NT2/D1 (cell line): ENCODE data around the gene SNIP1.
"Not testable (repeated sequence)": the region's sequence is repeated elsewhere in the genome, so short reads cannot be mapped to it uniquely, and the experiment has no call there.

ENCODE experiments used
- DNase-seq: peaks from one replicate; pipeline ENCODE4 v3.0.0-alpha.2; 2011; ENCODE audit warnings: low read depth, low spot score
- H3K27me3 ChIP-seq: 2 replicates; pipeline ENCODE4 v1.6.0; 2011; ENCODE audit warnings: mild to moderate bottlenecking; ENCODE audit not compliant: insufficient read length, insufficient read depth
- H3K36me3 ChIP-seq: 2 replicates; pipeline ENCODE4 v1.6.1; 2011; ENCODE audit warnings: mild to moderate bottlenecking, low read length, mixed read lengths; ENCODE audit not compliant: insufficient read depth, insufficient read length
- H3K4me1 ChIP-seq: 2 replicates; pipeline ENCODE4 v1.5.1; 2011; ENCODE audit not compliant: insufficient read depth, insufficient read length
- H3K4me3 ChIP-seq: 2 replicates; pipeline ENCODE4 v1.5.1; 2011; ENCODE audit warnings: low read depth; ENCODE audit not compliant: insufficient read length
- H3K9ac ChIP-seq: 2 replicates; pipeline ENCODE4 v1.6.0; 2011; ENCODE audit warnings: low read depth; ENCODE audit not compliant: insufficient read length
- H3K9me3 ChIP-seq: 2 replicates; pipeline ENCODE4 v1.5.1; 2011; ENCODE audit warnings: mild to moderate bottlenecking, low read length; ENCODE audit not compliant: insufficient read depth
- SUZ12 ChIP-seq: IDR thresholded peaks from 2 replicates; pipeline ENCODE4 v1.6.1; 2011; ENCODE audit not compliant: insufficient read length, insufficient read depth; ENCODE audit errors: extremely low read depth
- YY1 ChIP-seq: IDR thresholded peaks from 2 replicates; pipeline ENCODE4 v1.6.1; 2011; ENCODE audit not compliant: insufficient read length, insufficient read depth
- ZNF274 ChIP-seq: IDR thresholded peaks from 2 replicates; pipeline ENCODE4 v1.6.1; 2011; ENCODE audit warnings: mild to moderate bottlenecking, low read depth, low read length

The SNIP1 gene

DNA sequence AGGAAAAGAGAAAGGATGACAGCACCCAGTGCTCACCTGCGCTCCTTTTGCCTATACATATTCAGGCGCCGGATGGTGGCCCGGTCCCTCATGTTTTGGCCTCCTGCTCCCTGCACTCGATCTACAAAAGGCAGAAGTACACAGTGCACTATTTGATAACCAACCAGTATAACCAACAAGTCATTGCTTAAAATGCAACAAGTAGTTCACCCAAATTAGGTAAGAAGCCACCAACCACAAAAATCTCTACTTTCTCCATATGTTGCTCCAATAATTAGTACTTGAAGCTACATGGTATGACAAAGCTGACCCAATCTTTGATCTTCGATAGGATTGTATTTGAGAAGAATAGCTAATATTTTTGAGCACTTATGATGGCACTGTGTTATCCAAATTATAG is 39.6 kb upstream of the SNIP1 start:
- TF ChIP-seq YY1: no peak
- TF ChIP-seq SUZ12: no peak
- no peak for TF ChIP-seq ZNF274
- no peak overlapping the region for H3K4me3 ChIP-seq
- H3K4me1 ChIP-seq: no peaks in the 10 kb centered on the region
- no peak overlapping the region for H3K9ac ChIP-seq
- peaks cover 58% of the 10 kb centered on the region for H3K36me3 ChIP-seq
- H3K9me3 ChIP-seq: no peaks in the 10 kb centered on the region
- peaks cover 6% of the 10 kb centered on the region for H3K27me3 ChIP-seq
- DNase-seq: no peak

- DNase-seq: no peak
Observed at GRCh38 chr1:37588939-37589338, 34.8 kb upstream of the SNIP1 start.

DNA sequence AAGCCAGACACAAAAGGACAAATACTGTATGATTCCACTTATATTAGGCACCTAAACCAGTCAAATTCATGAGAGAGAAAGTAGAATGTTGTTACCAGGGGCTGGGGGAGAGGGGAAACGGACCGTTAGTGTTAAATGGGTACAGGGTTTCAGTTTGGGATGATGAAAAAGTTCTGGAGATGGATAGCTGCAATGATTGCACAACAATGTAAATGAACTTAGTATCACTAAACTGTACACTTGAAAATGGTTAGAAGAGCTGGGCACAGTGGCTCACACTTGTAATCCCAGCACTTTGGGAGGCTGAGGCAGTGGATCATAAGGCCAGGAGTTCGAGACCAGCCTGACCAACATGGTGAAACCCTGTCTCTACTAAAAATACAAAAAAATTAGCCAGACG is 30.5 kb upstream of the SNIP1 start:
- not testable (repeated sequence) for H3K4me3 ChIP-seq, H3K27me3 ChIP-seq, H3K4me1 ChIP-seq, DNase-seq, H3K9me3 ChIP-seq, H3K9ac ChIP-seq
- peaks cover 96% of the 10 kb centered on the region for H3K36me3 ChIP-seq

More at GRCh38 chr1:37588939-37589338, 34.8 kb upstream of the SNIP1 start:
- H3K9me3 ChIP-seq: no peaks in the 10 kb centered on the region
- no peak overlapping the region for H3K4me3 ChIP-seq
- no peaks in the 10 kb centered on the region for H3K27me3 ChIP-seq
- H3K4me1 ChIP-seq: no peaks in the 10 kb centered on the region
- TF ChIP-seq SUZ12 (no peak), ZNF274 (no peak), YY1 (no peak)
- no peak overlapping the region for H3K9ac ChIP-seq
- H3K36me3 ChIP-seq: peaks cover 96% of the 10 kb centered on the region

DNA sequence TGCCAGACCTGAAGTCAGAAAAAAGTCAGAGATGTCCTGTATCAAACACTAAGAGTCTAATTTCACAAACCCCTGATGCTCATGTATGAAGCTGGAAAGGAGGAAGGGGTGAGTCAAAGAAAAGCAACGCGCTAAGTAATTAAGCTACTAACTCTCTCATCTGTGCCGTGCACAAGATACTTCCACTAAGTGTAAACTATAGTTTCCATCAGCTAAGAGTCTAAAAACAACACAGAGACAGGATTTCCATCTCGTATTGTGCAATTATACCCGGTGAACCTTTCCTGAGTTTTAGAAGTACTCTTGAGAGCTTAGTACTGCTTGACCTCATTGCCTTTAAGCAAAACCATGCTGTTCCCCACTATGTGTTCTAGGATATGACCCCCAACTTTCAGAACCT is 21.6 kb upstream of the SNIP1 start:
- Histone ChIP-seq H3K36me3 (peaks cover 97% of the 10 kb centered on the region), H3K9ac (no peak overlapping the region), H3K27me3 (no peaks in the 10 kb centered on the region), H3K4me1 (no peaks in the 10 kb centered on the region), H3K9me3 (no peaks in the 10 kb centered on the region), H3K4me3 (no peak overlapping the region)
- no peak for TF ChIP-seq SUZ12
- TF ChIP-seq YY1: no peak
- TF ChIP-seq ZNF274: no peak
- no peak for DNase-seq

DNA sequence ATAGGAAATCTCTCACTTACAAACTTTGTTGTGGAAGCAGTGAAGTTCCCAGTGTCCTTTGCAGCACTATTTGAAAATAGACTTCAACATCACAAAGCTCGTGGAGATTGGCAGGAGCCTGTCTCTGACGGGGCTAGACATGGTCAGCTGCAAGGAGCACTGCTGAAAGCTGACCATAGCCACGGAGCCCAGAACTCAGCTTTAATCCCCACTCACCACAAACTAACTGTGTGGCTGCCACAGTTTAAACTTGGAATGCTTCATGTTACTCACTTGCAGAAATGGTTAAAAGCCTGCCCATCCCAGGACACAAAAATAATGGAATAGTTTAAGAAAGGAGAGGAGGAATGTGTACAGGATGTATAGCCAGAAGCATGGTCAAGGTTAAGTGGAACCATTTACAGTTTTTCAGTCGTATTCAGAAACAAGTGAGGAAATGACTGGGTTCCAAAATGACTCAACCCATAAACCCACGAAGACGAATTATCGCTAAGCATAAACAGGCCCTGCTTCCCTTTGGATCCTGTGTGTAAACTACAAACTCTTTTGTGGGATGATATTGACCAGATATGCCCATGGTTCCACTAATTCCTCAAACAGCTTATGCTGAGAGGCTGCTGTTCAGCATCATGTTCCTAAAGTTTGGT is 20.9 kb upstream of the SNIP1 start:
- Histone ChIP-seq H3K9ac (no peak overlapping the region), H3K36me3 (peaks cover 95% of the 10 kb centered on the region)
- DNase-seq: no peak

GRCh38 chr1:37570528-37571334 is 16.6 kb upstream of the SNIP1 start:
- DNase-seq: no peak
- Histone ChIP-seq H3K4me1 (no peaks in the 10 kb centered on the region), H3K36me3 (peaks cover 98% of the 10 kb centered on the region), H3K4me3 (no peak overlapping the region), H3K9ac (no peak overlapping the region), H3K27me3 (no peaks in the 10 kb centered on the region), H3K9me3 (no peaks in the 10 kb centered on the region)
- TF ChIP-seq SUZ12: no peak
- TF ChIP-seq YY1: no peak
- no peak for TF ChIP-seq ZNF274

More for the DNA sequence above, 20.9 kb upstream of the SNIP1 start:
- Histone ChIP-seq H3K4me3 (no peak overlapping the region), H3K9me3 (no peaks in the 10 kb centered on the region), H3K4me1 (no peaks in the 10 kb centered on the region), H3K27me3 (no peaks in the 10 kb centered on the region)
- no peak for TF ChIP-seq ZNF274
- no peak for TF ChIP-seq YY1
- TF ChIP-seq SUZ12: no peak

GRCh38 chr1:37567023-37567422 is 12.9 kb upstream of the SNIP1 start:
- no peak overlapping the region for H3K9ac ChIP-seq
- peaks cover 96% of the 10 kb centered on the region for H3K36me3 ChIP-seq
- H3K27me3 ChIP-seq: no peaks in the 10 kb centered on the region
- DNase-seq: no peak
- TF ChIP-seq SUZ12 (no peak), ZNF274 (no peak), YY1 (no peak)
- no peaks in the 10 kb centered on the region for H3K4me1 ChIP-seq
- no peaks in the 10 kb centered on the region for H3K9me3 ChIP-seq
- no peak overlapping the region for H3K4me3 ChIP-seq
